Panc1 (cell line): Measurements from ENCODE around the gene RORC. TPM values are rescaled to one million over a fixed set of nuclear protein-coding genes. Genes with fewer than 3 reads are reported as not detected.

Source experiments
- ATAC-seq: fragments of 200-7000 bp; cut with Tn5 transposase; 2 replicates; pipeline ENCODE4 v1.9.1; 2020; ENCODE audit warnings: mild to moderate bottlenecking, moderate library complexity
- BruUV-seq: library from RNA; stranded (reverse); fragments of 400-500 nt; replicated peaks from 2 replicates; lab custom pipeline; 2021; lab: Mats Ljungman, UMichigan
- CTCF ChIA-PET: fragments of 300-600 bp; sonication (Branson Sonifier 250); formaldehyde crosslinking; loops from one replicate; lab custom pipeline; 2022; ENCODE audit warnings: antibody characterized with exemption; lab: Charles Lee
- POLR2A ChIA-PET: fragments of 300-600 bp; sonication (Branson Sonifier 250); formaldehyde crosslinking; loops from one replicate; lab custom pipeline; 2022; ENCODE audit warnings: antibody characterized with exemption; lab: Charles Lee
- DNase-seq: peaks from one replicate; pipeline ENCODE4 v3.0.0-alpha.2; 2010; ENCODE audit warnings: low read depth, low spot score
- H3K27ac ChIP-seq: 2 replicates; pipeline ENCODE4 v1.5.1; 2011; ENCODE audit warnings: mild to moderate bottlenecking, low read length, inconsistent platforms
- H3K27me3 ChIP-seq: fragments of 200-500 bp; sonication (Bioruptor generic); 2 replicates; pipeline ENCODE4 v1.6.0; 2014; ENCODE audit warnings: low read length, inconsistent platforms; ENCODE audit not compliant: control insufficient read depth, insufficient read depth
- H3K36me3 ChIP-seq: fragments of 200-500 bp; sonication (Bioruptor generic); 2 replicates; pipeline ENCODE4 v1.5.1; 2014; ENCODE audit warnings: inconsistent platforms, mild to moderate bottlenecking, low read length, moderate library complexity; ENCODE audit not compliant: control insufficient read depth, insufficient read depth
- H3K4me1 ChIP-seq: 2 replicates; pipeline ENCODE4 v1.5.1; 2011; ENCODE audit warnings: inconsistent platforms, mild to moderate bottlenecking, low read length, moderate library complexity; ENCODE audit not compliant: control insufficient read depth, insufficient read depth
- H3K4me3 ChIP-seq, 2 experiments: 2 replicates each; pipeline ENCODE4 v1.5.1; 2011 to 2012; ENCODE audit warnings: low read depth in 2 of 2, low read length in 2 of 2, mild to moderate bottlenecking in 2 of 2, inconsistent platforms in 1 of 2, moderate library complexity in 1 of 2
- H3K9me3 ChIP-seq: fragments of 200-500 bp; sonication (Bioruptor generic); 2 replicates; pipeline ENCODE4 v1.5.1; 2014; ENCODE audit warnings: low read depth, mild to moderate bottlenecking, inconsistent platforms, low read length, moderate library complexity; ENCODE audit not compliant: control insufficient read depth, insufficient read depth
- CTCF ChIP-seq: fragments of 450-650 bp; IDR thresholded peaks from 2 replicates; pipeline ENCODE4 v1.5.1; 2017; ENCODE audit warnings: mild to moderate bottlenecking
- POLR2AphosphoS5 ChIP-seq: IDR thresholded peaks from 2 replicates; pipeline ENCODE4 v1.6.1; 2012; ENCODE audit warnings: mild to moderate bottlenecking, low read depth, low read length, moderate library complexity
- SIN3A ChIP-seq: IDR thresholded peaks from 2 replicates; pipeline ENCODE4 v1.6.1; 2012; ENCODE audit warnings: low read depth, mild to moderate bottlenecking, low read length, moderate library complexity, borderline replicate concordance; ENCODE audit not compliant: insufficient read depth
- TCF7L2 ChIP-seq: IDR thresholded peaks from 2 replicates; pipeline ENCODE4 v1.6.1; 2011; ENCODE audit warnings: mild to moderate bottlenecking, low read depth, low read length, inconsistent platforms
- in situ Hi-C: cut with HindIII; loops from 2 replicates; pipeline ENCODE4 v1.10.0; 2016; ENCODE audit warnings: low sequenced_read_pairs, low pct_unique_long_range_greater_than_20kb
- intact Hi-C: fragments of 100-400 bp; cut with micrococcal nuclease; formaldehyde crosslinking; loops from one replicate; pipeline ENCODE4 v1.10.0; 2022; ENCODE audit not compliant: unreplicated experiment
- total RNA-seq: library from RNA; stranded (reverse); gene quantifications from one replicate; pipeline ENCODE4 v1.2.1, GENCODE V29; 2021; ENCODE audit not compliant: unreplicated experiment
- TF ChIP-seq, protein P1 (sequence below), 2 experiments: IDR thresholded peaks; 2 replicates each; pipeline ENCODE4 v1.6.1; 2011 to 2012; ENCODE audit warnings: low read depth in 2 of 2, control low read depth in 1 of 2, low read length in 1 of 2, mild to moderate bottlenecking in 1 of 2, moderate library complexity in 1 of 2; ENCODE audit not compliant: insufficient read depth in 1 of 2

Gene RORC
- total RNA-seq, 1 experiment from 2014 or later: not detected

DNA sequence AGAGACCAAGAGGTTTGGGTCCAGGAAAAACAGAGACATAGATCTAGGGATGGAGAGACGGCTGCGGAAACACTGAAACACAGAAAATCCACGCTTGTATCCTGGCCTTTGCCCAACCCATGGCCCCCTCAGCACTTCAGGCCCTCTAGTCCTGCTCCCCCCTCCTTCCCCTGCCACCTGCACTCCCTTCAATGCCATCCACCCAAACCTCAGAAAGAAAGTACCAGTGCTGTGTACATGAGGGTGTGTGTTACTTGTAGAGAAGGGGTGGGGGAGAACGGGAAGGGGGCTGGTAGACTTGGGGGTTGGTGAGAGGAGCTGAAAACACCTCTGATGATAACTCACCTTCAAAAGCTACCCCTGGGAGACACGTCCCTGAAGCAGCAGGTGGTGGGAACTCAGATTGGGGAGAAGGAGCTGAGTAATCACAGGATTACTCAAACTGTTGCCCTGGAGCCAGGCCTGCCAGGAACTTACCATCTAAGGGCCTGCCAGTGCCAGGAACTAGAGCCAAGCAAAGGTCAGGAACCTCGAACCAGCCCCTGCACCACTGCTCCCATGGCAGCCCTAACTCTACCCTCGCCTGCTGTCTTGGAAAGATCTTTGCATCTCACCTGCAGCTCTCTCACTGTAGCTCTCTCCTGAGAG is 11.5 kb downstream of the RORC start:
- DNase-seq: no peak
- BruUV-seq: no TSS peak

GRCh38 chr1:151819227-151819835 is 12.3 kb downstream of the RORC start:
- Histone ChIP-seq H3K27ac (no peak overlapping the region), H3K27me3 (no peaks in the 10 kb centered on the region), H3K36me3 (no peaks in the 10 kb centered on the region), H3K4me3 (no peak overlapping the region), H3K4me1 (no peaks in the 10 kb centered on the region; the same call in 1 of the 2 replicates), H3K9me3 (no peaks in the 10 kb centered on the region)
- DNase-seq (no peak), ATAC-seq (no peak)
- intact Hi-C loops: no loop called here
- POLR2A ChIA-PET: no interaction called here
- CTCF ChIA-PET: no interaction called here
- in situ Hi-C loops: no loop called here
- BruUV-seq: no TSS peak
- TF ChIP-seq TCF7L2 (no peak), CTCF (no peak), SIN3A (no peak), POLR2AphosphoS5 (no peak)

More for the DNA sequence above, 11.5 kb downstream of the RORC start:
- no peak overlapping the region for H3K27ac ChIP-seq
- in situ Hi-C loops: no loop called here
- CTCF ChIA-PET: no interaction called here
- no peaks in the 10 kb centered on the region for H3K9me3 ChIP-seq
- H3K4me1 ChIP-seq: no peaks in the 10 kb centered on the region; the same call in 1 of the 2 replicates
- intact Hi-C loops: no loop called here
- no peaks in the 10 kb centered on the region for H3K27me3 ChIP-seq
- TF ChIP-seq SIN3A: no peak
- no peak for TF ChIP-seq TCF7L2
- TF ChIP-seq, protein P1, sequence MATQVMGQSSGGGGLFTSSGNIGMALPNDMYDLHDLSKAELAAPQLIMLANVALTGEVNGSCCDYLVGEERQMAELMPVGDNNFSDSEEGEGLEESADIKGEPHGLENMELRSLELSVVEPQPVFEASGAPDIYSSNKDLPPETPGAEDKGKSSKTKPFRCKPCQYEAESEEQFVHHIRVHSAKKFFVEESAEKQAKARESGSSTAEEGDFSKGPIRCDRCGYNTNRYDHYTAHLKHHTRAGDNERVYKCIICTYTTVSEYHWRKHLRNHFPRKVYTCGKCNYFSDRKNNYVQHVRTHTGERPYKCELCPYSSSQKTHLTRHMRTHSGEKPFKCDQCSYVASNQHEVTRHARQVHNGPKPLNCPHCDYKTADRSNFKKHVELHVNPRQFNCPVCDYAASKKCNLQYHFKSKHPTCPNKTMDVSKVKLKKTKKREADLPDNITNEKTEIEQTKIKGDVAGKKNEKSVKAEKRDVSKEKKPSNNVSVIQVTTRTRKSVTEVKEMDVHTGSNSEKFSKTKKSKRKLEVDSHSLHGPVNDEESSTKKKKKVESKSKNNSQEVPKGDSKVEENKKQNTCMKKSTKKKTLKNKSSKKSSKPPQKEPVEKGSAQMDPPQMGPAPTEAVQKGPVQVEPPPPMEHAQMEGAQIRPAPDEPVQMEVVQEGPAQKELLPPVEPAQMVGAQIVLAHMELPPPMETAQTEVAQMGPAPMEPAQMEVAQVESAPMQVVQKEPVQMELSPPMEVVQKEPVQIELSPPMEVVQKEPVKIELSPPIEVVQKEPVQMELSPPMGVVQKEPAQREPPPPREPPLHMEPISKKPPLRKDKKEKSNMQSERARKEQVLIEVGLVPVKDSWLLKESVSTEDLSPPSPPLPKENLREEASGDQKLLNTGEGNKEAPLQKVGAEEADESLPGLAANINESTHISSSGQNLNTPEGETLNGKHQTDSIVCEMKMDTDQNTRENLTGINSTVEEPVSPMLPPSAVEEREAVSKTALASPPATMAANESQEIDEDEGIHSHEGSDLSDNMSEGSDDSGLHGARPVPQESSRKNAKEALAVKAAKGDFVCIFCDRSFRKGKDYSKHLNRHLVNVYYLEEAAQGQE (IDR thresholded peaks at IDR 0.05; ENCODE audit: insufficient read depth in 1 of 2, low read depth in 2 of 2, low read length in 1 of 2): no peak
- no peak for TF ChIP-seq POLR2AphosphoS5
- no peak for TF ChIP-seq CTCF
- no peaks in the 10 kb centered on the region for H3K36me3 ChIP-seq
- H3K4me3 ChIP-seq: no peak overlapping the region
- no peak for ATAC-seq
- POLR2A ChIA-PET: interaction anchor here (0.7 kb wide), 1 partner anchor 170 kb away, joined by 3 read pairs; no protein-coding TSS in a partner anchor
